Measurements from ENCODE around the gene ABCD3. TPM values are rescaled to one million over a fixed set of nuclear protein-coding genes. Genes with fewer than 3 reads are reported as not detected.

ABCD3 gene
- total and polyA plus RNA-seq, 2 of the 13 experiments (the other 11 are each of a cell fraction or from before 2014, with no cell fraction given): 27.5 to 166 TPM

DNA sequence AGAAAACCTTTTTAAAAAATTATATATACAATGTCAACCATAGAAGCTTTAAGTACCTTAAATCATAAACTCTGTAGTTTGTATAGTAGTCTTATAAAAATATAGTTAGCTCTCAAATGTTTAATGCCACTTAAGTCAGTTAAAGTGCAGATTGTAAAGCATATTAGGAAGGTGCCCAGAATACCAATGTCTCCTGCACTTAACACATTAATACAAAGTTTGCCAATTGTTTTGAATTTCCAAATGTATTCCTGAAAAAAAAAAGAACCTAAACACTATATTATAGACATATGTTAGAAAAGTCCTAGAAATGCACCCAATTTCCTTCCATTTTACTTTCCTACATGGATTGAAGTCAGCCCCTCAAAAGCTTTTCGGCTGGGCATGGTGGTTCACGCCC is 111.2 kb downstream of the ABCD3 start:
- Histone ChIP-seq H4K20me1 (ENCODE audit: insufficient read depth, low read length) (no peaks in the 10 kb centered on the region), H2AFZ (ENCODE audit: low read length) (no peak overlapping the region), H3K9me3 (ENCODE audit: low read length) (no peaks in the 10 kb centered on the region), H3K4me3 (replicated peaks in 1 of 3; ENCODE audit: insufficient read depth in 1 of 3, low read depth in 2 of 3, low read length in 3 of 3) (no peak overlapping the region), H3K27ac (ENCODE audit: extremely low read length, insufficient read depth, low read length) (no peak overlapping the region), H3K4me1 (ENCODE audit: insufficient read depth, low read length) (no peaks in the 10 kb centered on the region), H3K9ac (ENCODE audit: insufficient read depth, low read depth, low read length) (no peak overlapping the region), H3K36me3 (replicated peaks in 1 of 2; ENCODE audit: control insufficient read depth in 1 of 2, insufficient read depth in 2 of 2, low read length in 2 of 2) (peaks cover 5 to 12% of the 10 kb centered on the region in 2 experiments; a peak in 4 of 5 replicates), H3K27me3 (ENCODE audit: control insufficient read depth in 1 of 2, insufficient read depth in 2 of 2, low read length in 2 of 2) (no peaks in the 10 kb centered on the region), H3K79me2 (ENCODE audit: insufficient read depth, low read length) (no peaks in the 10 kb centered on the region), H3K4me2 (ENCODE audit: low read depth, low read length) (no peak overlapping the region)
- 100% methylated on average over 2 of the region's 2 CpGs for WGBS (ENCODE audit: low lambda C conversion rate)
- in situ Hi-C loops (cut with HindIII; ENCODE audit: extremely low pct_ligation_motif_present, low pct_unique_long_range_greater_than_20kb) (loop anchor here (25.0 kb wide), 1 partner anchor 508 kb away; no protein-coding TSS in a partner anchor), intact Hi-C loops (cut with micrococcal nuclease; ENCODE audit: unreplicated experiment) (no loop called here)
- FAIRE-seq (no peak), ATAC-seq (no peak), DNase-seq (ENCODE audit: low spot score) (no peak)
- POLR2A ChIA-PET: no interaction called here
- CTCF ChIA-PET (ENCODE audit: low intra/inter-chr PET ratio, low total read pairs): interaction anchor here (0.7 kb wide), 1 partner anchor 276 kb away, joined by 3 read pairs; no protein-coding TSS in a partner anchor
- TF ChIP-seq ZBTB39 (CRISPR knock-in tag; IDR thresholded peaks at IDR 0.05) (no peak), ZFP90 (CRISPR knock-in tag; IDR thresholded peaks at IDR 0.05; ENCODE audit: borderline replicate concordance) (no peak), KDM2A (CRISPR knock-in tag; IDR thresholded peaks at IDR 0.05; ENCODE audit: borderline replicate concordance, low read depth) (no peak), IKZF1 (IDR thresholded peaks at IDR 0.05) (no peak), MTERF4 (CRISPR knock-in tag; IDR thresholded peaks at IDR 0.05) (no peak), SMC3 (IDR thresholded peaks at IDR 0.05; ENCODE audit: low read length) (no peak), ISL2 (CRISPR knock-in tag; IDR thresholded peaks at IDR 0.05) (no peak), MTA3 (CRISPR knock-in tag; IDR thresholded peaks at IDR 0.05) (no peak)
- TF ChIP-seq, protein P1, sequence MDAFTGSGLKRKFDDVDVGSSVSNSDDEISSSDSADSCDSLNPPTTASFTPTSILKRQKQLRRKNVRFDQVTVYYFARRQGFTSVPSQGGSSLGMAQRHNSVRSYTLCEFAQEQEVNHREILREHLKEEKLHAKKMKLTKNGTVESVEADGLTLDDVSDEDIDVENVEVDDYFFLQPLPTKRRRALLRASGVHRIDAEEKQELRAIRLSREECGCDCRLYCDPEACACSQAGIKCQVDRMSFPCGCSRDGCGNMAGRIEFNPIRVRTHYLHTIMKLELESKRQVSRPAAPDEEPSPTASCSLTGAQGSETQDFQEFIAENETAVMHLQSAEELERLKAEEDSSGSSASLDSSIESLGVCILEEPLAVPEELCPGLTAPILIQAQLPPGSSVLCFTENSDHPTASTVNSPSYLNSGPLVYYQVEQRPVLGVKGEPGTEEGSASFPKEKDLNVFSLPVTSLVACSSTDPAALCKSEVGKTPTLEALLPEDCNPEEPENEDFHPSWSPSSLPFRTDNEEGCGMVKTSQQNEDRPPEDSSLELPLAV (CRISPR knock-in tag; conservative IDR thresholded peaks at IDR 0.05; ENCODE audit: low read depth): no peak
- no TSS peak for BruUV-seq (replicated peaks)

Data from HepG2 (cell line).